Hepatocyte (in vitro differentiated cells): Measurements from ENCODE around the gene TGFB1. TPM values are rescaled to one million over a fixed set of nuclear protein-coding genes. Genes with fewer than 3 reads are reported as not detected.

Experiments
- DNase-seq: peaks from one replicate; pipeline ENCODE4 v3.0.0-alpha.2; 2016; ENCODE audit warnings: low spot score
- H2AFZ ChIP-seq: fragments of 200-600 bp; sonication (generic); 2 replicates; pipeline ENCODE4 v1.6.0; 2016; ENCODE audit warnings: antibody characterized with exemption, mild to moderate bottlenecking
- H3K27ac ChIP-seq: fragments of 200-600 bp; sonication (generic); 2 replicates; pipeline ENCODE4 v1.5.1; 2016; ENCODE audit warnings: mild to moderate bottlenecking
- H3K27me3 ChIP-seq: fragments of 200-600 bp; sonication (generic); 2 replicates; pipeline ENCODE4 v1.6.1; 2016
- H3K36me3 ChIP-seq: fragments of 200-600 bp; sonication (generic); replicated peaks from 2 replicates; pipeline ENCODE4 v1.5.1; 2016; ENCODE audit warnings: low read depth; ENCODE audit not compliant: insufficient read depth
- H3K4me1 ChIP-seq: fragments of 200-600 bp; sonication (generic); 2 replicates; pipeline ENCODE4 v1.5.1; 2016; ENCODE audit warnings: mild to moderate bottlenecking, moderate library complexity; ENCODE audit not compliant: insufficient read depth
- H3K4me2 ChIP-seq: fragments of 200-600 bp; sonication (generic); 2 replicates; pipeline ENCODE4 v1.6.0; 2016
- H3K4me3 ChIP-seq: fragments of 200-600 bp; sonication (generic); 2 replicates; pipeline ENCODE4 v1.5.1; 2016; ENCODE audit warnings: mild to moderate bottlenecking
- H3K79me2 ChIP-seq: fragments of 200-600 bp; sonication (generic); 2 replicates; pipeline ENCODE4 v1.6.0; 2017; ENCODE audit warnings: mild to moderate bottlenecking
- H3K9me2 ChIP-seq: fragments of 200-600 bp; sonication (generic); replicated peaks from 2 replicates; pipeline ENCODE4 v1.6.0; 2017; ENCODE audit warnings: mild to moderate bottlenecking; ENCODE audit not compliant: insufficient read depth
- H3K9me3 ChIP-seq: fragments of 200-600 bp; sonication (generic); 2 replicates; pipeline ENCODE4 v1.5.1; 2016; ENCODE audit warnings: low read depth, mild to moderate bottlenecking
- H4K20me1 ChIP-seq: fragments of 200-600 bp; sonication (generic); 2 replicates; pipeline ENCODE4 v1.6.0; 2016; ENCODE audit warnings: mild to moderate bottlenecking; ENCODE audit not compliant: insufficient read depth, poor library complexity, severe bottlenecking
- CTCF ChIP-seq: fragments of 200-600 bp; sonication (generic); IDR thresholded peaks from 2 replicates; pipeline ENCODE4 v1.5.1; 2016; ENCODE audit warnings: antibody characterized with exemption, mild to moderate bottlenecking; ENCODE audit not compliant: poor library complexity
- EZH2 ChIP-seq: fragments of 200-600 bp; sonication (generic); IDR thresholded peaks from 2 replicates; pipeline ENCODE4 v1.6.1; 2016; ENCODE audit warnings: antibody characterized with exemption, mild to moderate bottlenecking, borderline replicate concordance
- EZH2phosphoT487 ChIP-seq: fragments of 200-600 bp; sonication (generic); IDR thresholded peaks from one replicate; pipeline ENCODE4 v1.6.1; 2018; ENCODE audit warnings: antibody characterized with exemption, mild to moderate bottlenecking, low read depth, moderate library complexity; ENCODE audit not compliant: unreplicated experiment, severe bottlenecking
- WGBS: methylation state at CpG from one replicate; pipeline ENCODE4 v1.1.6; 2016; ENCODE audit warnings: low lambda C conversion rate; ENCODE audit errors: missing lambda C conversion rate; 5-methylcytosine and 5-hydroxymethylcytosine counted together
- polyA plus RNA-seq: library from polyadenylated mRNA; unstranded; fragments of >200 nt; fragmentation: Nextera tagmentation; extraction: Ambion mirVana; gene quantifications from 2 replicates; pipeline ENCODE4 v1.2.1, GENCODE V29; 2016
- total RNA-seq: library from RNA; depleted of rRNA; stranded (reverse); fragments of >200 nt; gene quantifications from 2 replicates; pipeline ENCODE4 v1.2.3, GENCODE V29; 2014

The TGFB1 gene
- total and polyA plus RNA-seq, 2 experiments from 2014 or later = 17.1 to 122 TPM

GRCh38 chr19:41311072-41311471 is 42.6 kb downstream of the TGFB1 start:
- Histone ChIP-seq H3K4me3 (peak overlapping the region; percentile 90), H3K79me2 (peaks cover 48% of the 10 kb centered on the region), H3K4me2 (peak overlapping the region; percentile 80), H3K9me3 (no peaks in the 10 kb centered on the region), H3K4me1 (peaks cover 21% of the 10 kb centered on the region), H3K27me3 (no peaks in the 10 kb centered on the region), H4K20me1 (peaks cover 8% of the 10 kb centered on the region), H2AFZ (peak overlapping the region; percentile 33), H3K36me3 (no peaks in the 10 kb centered on the region), H3K27ac (peak overlapping the region; percentile 99), H3K9me2 (no peaks in the 10 kb centered on the region)
- WGBS = 48% methylated on average over 5 of the region's 5 CpGs
- TF ChIP-seq CTCF (no peak), EZH2 (no peak), EZH2phosphoT487 (no peak)
- DNase-seq = no peak

- peaks cover 21% of the 10 kb centered on the region for H3K4me1 ChIP-seq
- H3K9me2 ChIP-seq = no peaks in the 10 kb centered on the region
- H3K79me2 ChIP-seq = peaks cover 48% of the 10 kb centered on the region
- peak; percentile 94 for DNase-seq
- H3K36me3 ChIP-seq = no peaks in the 10 kb centered on the region
- H2AFZ ChIP-seq = peak within 1 kb of the TSS; percentile 33
- no peak for TF ChIP-seq EZH2phosphoT487
- no peak for TF ChIP-seq CTCF
- no peak for TF ChIP-seq EZH2
- peak within 1 kb of the TSS; percentile 90 for H3K4me3 ChIP-seq
- no peaks in the 10 kb centered on the region for H3K9me3 ChIP-seq
- H3K27ac ChIP-seq = peak within 1 kb of the TSS; percentile 99
- 2% methylated on average over 47 of the region's 47 CpGs for WGBS
- no peaks in the 10 kb centered on the region for H3K27me3 ChIP-seq
- H4K20me1 ChIP-seq = peaks cover 8% of the 10 kb centered on the region
- peak within 1 kb of the TSS; percentile 80 for H3K4me2 ChIP-seq
These were observed 43.5 kb downstream of the TGFB1 start, which contains the start of gene CCDC97 for GRCh38 chr19:41310033-41310831. TSS of gene CCDC97 (plus strand) at chr19:41310172. CDS start at chr19:41310311, 139 bp downstream.

GRCh38 chr19:41309180-41310032 is 44.3 kb downstream of the TGFB1 start:
- Histone ChIP-seq H3K9me3 (no peaks in the 10 kb centered on the region), H3K4me3 (peak overlapping the region; percentile 90), H3K79me2 (peaks cover 43% of the 10 kb centered on the region), H4K20me1 (peaks cover 8% of the 10 kb centered on the region), H3K9me2 (no peaks in the 10 kb centered on the region), H3K4me1 (peaks cover 21% of the 10 kb centered on the region), H3K27me3 (no peaks in the 10 kb centered on the region), H3K36me3 (no peaks in the 10 kb centered on the region), H3K27ac (peak overlapping the region; percentile 99), H2AFZ (peak overlapping the region; percentile 33), H3K4me2 (peak overlapping the region; percentile 80)
- no peak for DNase-seq
- no peak for TF ChIP-seq EZH2phosphoT487
- TF ChIP-seq CTCF = no peak
- TF ChIP-seq EZH2 = no peak
- WGBS = 39% methylated on average over 26 of the region's 26 CpGs
